GM12875 (cell line): ENCODE results near the gene ATG2B.
A peak's percentile ranks its signal among the peaks of the same experiment; 100 is the strongest.

Experiments
- H3K4me3 ChIP-seq: one replicate; pipeline ENCODE4 v1.5.1; 2011; ENCODE audit warnings: low read depth, low read length, control low read depth
- CTCF ChIP-seq: IDR thresholded peaks from 2 replicates; pipeline ENCODE4 v1.5.1; 2011; ENCODE audit warnings: low read depth, mild to moderate bottlenecking, control low read depth, inconsistent platforms, low read length, moderate library complexity, borderline replicate concordance; ENCODE audit not compliant: insufficient read depth

ATG2B gene

GRCh38 chr14:96362965-96363750 is at the start of gene ATG2B, which contains the start of gene GSKIP:
Gene ATG2B (minus strand): TSS chr14:96363341. CDS start chr14:96362976, 365 bp downstream.
Gene GSKIP (plus strand): TSS chr14:96363526. CDS start chr14:96382248, 18,722 bp downstream.
- no peak for TF ChIP-seq CTCF
- H3K4me3 ChIP-seq, result peak within 1 kb of the TSS; percentile 93

DNA sequence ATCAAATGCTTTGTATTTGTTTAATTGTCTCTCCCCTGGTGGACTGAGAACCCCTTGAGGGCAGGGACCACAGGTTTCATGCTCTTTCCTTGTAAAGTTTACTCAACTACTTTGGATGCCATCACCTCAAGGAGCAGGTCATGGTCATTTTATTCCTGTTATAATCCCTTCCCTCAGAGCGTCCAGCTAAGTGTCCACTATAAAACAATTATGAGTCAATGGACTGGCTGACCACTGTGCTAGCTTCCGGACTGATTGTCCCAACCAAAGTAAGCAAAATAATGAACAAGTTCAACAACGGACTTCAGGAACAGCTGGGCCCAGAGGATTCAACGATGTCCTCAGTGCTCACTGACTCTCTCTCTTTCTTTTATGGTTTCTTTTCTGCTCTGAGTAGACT is 47.0 kb upstream of the ATG2B start:
- TF ChIP-seq CTCF, result no peak
- H3K4me3 ChIP-seq, result no peak overlapping the region

- TF ChIP-seq CTCF, result no peak
- H3K4me3 ChIP-seq, result no peak overlapping the region
These were observed 46.6 kb upstream of the ATG2B start for GRCh38 chr14:96409701-96410100.

DNA sequence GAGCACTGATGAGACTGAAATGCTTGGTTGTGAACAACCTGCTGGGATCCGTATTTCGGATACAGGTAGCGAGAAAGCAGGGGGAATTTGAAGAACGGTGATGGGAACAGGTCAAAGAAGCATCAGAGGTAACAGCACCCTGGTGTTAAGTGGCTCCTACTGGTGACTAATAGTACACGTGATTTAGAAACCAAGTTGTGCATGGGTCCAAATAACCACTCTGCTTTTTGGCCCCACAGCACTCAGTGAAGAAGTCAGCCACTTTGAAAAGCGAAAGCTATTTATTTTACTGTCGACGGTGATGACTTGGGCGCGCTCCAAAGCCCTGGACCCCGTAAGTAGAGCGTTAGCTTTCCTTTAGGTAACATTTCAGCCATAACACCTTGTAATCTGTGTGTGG is 45.5 kb upstream of the ATG2B start:
- no peak for TF ChIP-seq CTCF

DNA sequence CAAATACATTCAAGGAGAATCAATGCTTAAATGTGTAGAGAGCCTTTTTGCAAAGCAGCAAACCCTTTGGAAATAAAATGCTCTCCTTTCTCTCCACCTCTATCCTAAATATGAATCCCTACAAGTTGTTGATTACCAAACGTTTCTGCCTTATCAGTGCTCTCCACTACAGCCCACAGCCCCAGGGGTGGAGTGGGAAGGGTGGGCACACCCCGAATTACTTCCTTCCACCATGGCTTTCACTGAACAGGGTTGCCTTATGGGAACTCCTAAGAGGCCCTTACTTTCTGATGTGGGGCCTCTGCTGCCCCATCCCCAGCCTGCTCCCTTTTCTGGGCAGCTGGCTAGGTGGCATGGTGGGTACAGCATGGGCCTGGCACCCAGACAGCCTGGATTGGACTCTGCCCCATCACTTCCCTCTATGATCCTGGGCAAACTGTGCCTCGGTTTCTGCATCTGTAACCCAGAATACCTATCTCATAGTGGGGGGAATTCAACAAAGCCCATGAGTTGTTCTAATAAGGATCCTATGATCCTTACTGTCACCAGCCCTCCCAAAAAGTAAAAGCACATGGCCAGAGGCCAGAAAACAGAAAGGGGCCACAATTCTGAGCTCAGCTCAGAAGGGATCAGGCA is 44.9 kb upstream of the ATG2B start:
- no peak for TF ChIP-seq CTCF
- no peak overlapping the region for H3K4me3 ChIP-seq

More for the DNA sequence above, 45.5 kb upstream of the ATG2B start:
- no peak overlapping the region for H3K4me3 ChIP-seq

DNA sequence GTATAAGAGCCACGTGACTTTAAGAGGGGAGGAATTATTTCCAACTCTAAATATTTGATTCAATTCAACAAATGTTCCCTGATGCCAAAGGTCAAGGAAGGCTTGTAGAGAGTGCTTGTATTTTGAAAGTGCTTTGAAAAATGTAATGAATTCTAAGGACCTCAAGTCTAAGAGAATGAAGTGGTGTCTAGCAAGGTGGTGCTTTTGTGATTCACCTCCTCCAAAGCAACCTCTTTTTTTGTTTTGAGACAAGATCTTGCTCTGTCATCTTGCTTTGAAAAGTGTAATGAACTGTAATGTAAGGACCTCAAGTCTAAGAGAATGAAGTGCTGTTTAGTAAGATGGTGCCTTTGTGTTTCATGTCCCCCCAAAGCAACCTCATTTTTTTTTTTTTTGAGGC is 42.5 kb upstream of the ATG2B start:
- no peak for TF ChIP-seq CTCF
- no peak overlapping the region for H3K4me3 ChIP-seq

DNA sequence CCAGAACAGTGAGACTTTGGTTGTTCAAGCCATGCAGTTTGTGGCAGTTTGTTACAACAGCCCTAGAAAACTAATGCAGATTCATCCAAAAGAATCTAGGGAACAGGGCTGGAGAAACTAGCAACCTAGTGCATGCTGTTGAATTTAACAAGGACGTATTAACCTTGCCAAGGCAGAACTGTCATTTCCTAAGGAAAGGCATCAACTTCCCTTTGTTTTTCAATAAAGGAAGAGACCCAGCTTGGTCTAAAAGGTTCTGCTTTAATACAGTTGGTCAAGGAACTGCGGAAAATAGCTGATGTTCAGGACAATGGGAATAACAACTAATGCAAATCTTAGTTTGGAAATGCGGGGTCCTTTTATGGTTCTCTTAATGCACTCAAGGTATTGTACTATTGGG is 40.3 kb upstream of the ATG2B start:
- no peak overlapping the region for H3K4me3 ChIP-seq
- no peak for TF ChIP-seq CTCF
